ENCODE data around the gene ZDHHC14.

DNA sequence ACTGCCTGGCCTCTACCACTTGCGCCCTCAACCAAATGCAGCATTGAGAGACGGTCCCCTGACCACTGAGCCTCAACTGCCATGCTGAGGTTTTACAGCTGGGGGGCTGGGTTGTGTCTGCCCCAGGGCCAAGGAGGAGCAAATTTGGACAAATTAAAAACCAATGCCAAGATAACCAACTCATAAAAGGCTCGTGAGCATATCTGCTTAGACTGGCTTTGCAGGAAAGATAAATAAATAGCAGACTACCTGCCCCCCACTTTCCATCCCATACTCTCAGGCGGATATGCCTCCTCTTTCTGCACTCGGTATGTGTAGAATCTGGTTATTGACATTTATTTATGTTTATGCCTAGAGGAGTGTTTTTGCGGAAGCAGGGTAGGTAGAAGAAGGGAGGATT lies 76.8 kb downstream of the ZDHHC14 start:
- TF ChIP-seq, protein P1, sequence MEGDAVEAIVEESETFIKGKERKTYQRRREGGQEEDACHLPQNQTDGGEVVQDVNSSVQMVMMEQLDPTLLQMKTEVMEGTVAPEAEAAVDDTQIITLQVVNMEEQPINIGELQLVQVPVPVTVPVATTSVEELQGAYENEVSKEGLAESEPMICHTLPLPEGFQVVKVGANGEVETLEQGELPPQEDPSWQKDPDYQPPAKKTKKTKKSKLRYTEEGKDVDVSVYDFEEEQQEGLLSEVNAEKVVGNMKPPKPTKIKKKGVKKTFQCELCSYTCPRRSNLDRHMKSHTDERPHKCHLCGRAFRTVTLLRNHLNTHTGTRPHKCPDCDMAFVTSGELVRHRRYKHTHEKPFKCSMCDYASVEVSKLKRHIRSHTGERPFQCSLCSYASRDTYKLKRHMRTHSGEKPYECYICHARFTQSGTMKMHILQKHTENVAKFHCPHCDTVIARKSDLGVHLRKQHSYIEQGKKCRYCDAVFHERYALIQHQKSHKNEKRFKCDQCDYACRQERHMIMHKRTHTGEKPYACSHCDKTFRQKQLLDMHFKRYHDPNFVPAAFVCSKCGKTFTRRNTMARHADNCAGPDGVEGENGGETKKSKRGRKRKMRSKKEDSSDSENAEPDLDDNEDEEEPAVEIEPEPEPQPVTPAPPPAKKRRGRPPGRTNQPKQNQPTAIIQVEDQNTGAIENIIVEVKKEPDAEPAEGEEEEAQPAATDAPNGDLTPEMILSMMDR (IDR thresholded peaks at IDR 0.05): no peak
- TF ChIP-seq POLR2AphosphoS5 (IDR thresholded peaks at IDR 0.05; ENCODE audit: insufficient read depth in 1 of 2, low read depth in 1 of 2) (no peak), POLR2A (IDR thresholded peaks at IDR 0.05) (no peak)

Measured in vagina (tissue), 2 donors.